8988T (cell line): ENCODE data around the gene DAZAP1.
"Not testable (repeated sequence)": the region's sequence is repeated elsewhere in the genome, so short reads cannot be mapped to it uniquely, and the experiment has no call there.

Source experiments
- DNase-seq: peaks from one replicate; pipeline ENCODE4 v3.0.0; 2011

The DAZAP1 gene

GRCh38 chr19:1474765-1475351 is 67.5 kb downstream of the DAZAP1 start:
- no peak for DNase-seq

DNA sequence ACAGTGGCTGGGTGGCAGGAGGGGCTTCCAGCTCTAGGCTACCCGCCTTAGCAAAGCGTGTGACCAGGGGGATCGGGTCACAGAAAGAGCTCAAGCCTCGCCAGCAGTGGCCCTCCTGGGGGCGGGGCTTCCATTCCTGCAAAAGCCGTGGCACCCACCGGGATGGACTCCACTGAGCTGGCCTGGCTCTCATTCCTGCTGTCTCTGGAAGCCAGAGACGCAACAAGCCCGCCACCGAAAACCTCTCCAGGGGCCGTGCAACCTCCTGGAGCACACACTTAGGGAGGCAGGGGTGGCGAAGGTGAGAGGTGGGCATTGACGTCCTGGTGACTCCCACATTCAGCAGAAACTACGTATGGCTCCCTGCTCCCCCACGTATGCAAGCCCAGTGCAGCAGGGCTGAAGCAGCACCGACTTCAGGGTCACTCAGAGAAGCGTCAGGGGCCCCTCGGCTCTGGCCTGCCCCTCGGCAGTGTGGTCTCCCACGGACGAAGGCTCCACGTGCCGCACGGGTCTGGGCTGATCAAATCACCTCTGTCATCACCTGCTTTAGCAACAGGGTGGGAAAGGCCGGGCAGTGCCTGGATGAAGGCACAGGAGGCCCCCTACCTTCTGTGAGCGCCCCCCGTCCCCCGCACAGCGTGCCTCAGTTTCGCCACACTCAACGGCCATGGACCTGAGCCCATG is 68.5 kb downstream of the DAZAP1 start:
- DNase-seq = peak; percentile 23

DNA sequence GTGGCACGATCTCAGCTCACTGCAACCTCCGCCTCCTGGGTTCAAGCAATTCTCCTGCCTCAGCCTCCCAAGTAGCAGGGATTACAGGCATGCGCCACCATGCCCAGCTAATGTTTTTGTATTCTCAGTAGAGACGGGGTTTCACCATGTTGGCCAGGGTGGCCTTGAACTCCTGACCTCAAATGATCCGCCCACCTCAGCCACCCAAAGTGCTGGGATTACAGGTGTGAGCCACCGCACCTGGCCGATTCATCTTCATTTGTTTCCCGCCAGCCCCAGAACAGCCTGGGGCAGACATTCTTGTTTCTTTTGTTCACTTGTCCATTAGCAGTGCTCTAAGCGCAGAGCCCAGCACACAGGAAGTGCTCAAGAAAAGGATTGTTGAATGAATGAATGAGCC is 69.7 kb downstream of the DAZAP1 start:
- DNase-seq = not testable (repeated sequence)

DNA sequence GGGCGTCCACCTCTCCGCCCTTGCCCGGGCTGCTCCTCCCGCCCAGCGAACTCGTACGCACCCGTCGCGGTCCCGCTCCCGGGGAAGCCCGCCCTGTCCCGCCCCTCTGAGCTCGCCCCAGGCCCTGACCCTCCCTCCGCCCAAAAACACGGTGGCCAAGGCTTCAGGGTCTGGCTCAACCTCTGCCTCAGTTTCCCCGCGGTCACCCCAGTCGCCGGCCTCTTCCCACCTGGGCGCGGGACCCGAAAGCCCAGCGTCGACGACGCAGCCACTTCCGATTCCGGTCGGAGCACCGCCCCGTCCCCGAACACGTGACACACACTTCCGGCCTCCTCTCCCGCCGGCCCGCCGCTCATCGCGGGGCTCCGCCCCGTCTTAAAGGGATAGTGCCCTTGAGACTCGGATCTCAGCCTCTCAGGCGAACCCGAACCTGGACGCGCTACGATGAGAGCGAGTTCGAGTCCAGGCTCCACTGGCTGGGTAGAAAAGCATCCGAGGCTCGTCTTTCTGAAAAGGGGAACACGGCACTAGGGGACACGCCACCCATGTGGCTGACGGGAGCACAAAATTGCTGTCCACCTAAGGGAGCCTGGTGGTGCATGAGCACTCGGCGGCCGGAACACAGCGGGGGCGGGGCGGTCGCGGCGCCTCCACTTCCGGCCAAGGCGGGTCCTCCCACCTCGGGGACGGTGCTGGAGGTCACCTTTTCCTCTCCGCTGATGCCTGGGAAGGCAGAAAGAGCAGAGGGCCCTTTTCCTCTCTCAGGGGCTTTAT is 71.7 kb downstream of the DAZAP1 start, which contains the start of gene C19orf25:
C19orf25 (minus strand) TSS at position 282 of the 774 bp plus-strand sequence. CDS start 312 bp downstream, outside the sequence.
- peak; percentile 93 for DNase-seq

GRCh38 chr19:1481224-1481892 is 74.0 kb downstream of the DAZAP1 start:
- no peak for DNase-seq

GRCh38 chr19:1481893-1482360 is 74.5 kb downstream of the DAZAP1 start:
- no peak for DNase-seq

DNA sequence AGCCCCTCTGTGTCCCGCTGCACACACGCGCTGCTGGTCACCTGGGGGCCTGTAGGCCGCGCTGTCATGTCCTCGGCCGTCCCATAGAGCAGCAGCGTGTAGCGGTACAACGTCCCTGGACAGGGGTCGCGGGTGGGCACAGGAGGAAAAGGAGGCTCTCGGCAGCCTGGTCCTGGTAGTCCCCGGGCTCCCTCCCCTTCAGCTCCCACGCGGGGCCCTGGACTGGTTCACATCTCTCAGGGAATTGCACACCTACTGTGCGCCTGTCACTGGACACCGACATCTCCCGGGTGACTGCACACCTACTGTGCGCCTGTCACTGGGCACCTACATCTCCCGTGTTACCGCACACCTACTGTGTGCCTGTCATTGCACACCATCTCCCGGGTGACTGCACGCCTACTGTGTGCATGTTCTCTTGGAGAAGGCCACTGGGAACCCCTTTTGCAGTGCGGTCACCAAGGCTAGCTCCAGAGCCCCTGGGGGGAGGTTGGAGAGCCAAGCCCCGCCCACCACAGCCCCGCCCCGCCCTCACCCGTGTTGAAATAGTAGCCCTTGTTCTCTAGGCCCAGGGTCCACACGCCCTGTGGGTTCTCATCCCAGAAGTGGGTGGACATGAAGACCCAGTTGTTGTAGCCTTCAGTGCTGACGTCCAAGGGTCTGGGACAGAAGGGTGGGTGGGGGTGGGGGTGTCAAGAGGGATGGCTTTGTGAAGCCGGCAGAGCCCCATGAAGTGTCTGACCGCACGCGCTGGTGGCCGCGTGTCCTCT is 75.2 kb downstream of the DAZAP1 start:
- no peak for DNase-seq

GRCh38 chr19:1483131-1483978 is 76.0 kb downstream of the DAZAP1 start:
- no peak for DNase-seq

DNA sequence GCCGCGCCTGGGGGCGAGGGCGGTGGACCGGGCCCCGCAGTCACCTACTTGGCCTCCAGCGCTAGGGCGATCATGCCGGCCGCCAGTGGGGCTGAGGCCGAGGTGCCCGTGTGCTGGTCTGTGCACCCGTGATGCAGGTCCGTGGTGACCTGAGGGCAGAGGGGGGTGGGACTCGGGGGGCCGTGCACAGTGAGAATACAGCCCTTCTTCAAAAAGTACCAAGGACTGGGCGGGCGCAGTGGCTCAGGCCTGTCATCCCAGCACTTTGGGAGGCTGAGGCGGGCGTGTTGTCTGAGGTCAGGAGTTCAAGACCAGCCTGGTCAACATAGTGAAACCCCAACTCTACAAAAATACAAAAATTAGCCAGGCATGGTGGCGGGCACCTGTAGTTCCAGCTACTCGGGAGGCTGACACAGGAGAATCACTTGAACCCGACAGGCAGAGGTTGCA is 76.6 kb downstream of the DAZAP1 start:
- no peak for DNase-seq
